CD14-positive monocyte (primary cell): Measurements from ENCODE around the gene YBX2. TPM values are rescaled to one million over a fixed set of nuclear protein-coding genes. Genes with fewer than 3 reads are reported as not detected.

Experiments used
- DNase-seq, 3 donors: peaks; one replicate each; pipeline ENCODE4 v3.0.0-alpha.2; 2011 to 2022
- H2AFZ ChIP-seq: 2 replicates; pipeline ENCODE4 v1.6.0; 2012; ENCODE audit warnings: mild to moderate bottlenecking, low read depth, low read length, inconsistent platforms; ENCODE audit not compliant: insufficient read depth, poor library complexity, severe bottlenecking
- H3K27ac ChIP-seq, 2 donors: 1 replicate in 1 of 2; 2 replicates in 1 of 2; pipeline ENCODE4 v1.5.1; 2012 to 2013; ENCODE audit warnings: low read length in 2 of 2, control low read depth in 1 of 2, inconsistent platforms in 1 of 2, low read depth in 1 of 2, mild to moderate bottlenecking in 1 of 2
- H3K27me3 ChIP-seq, 2 donors: one replicate each; pipeline versions ENCODE4 v1.6.0 to v1.6.1; 2011 to 2013; ENCODE audit warnings: low read length in 2 of 2; ENCODE audit not compliant: control insufficient read depth in 2 of 2, insufficient read depth in 2 of 2
- H3K36me3 ChIP-seq, 2 donors: replicated peaks in 1 of 2; 1 replicate in 1 of 2; 2 replicates in 1 of 2; pipeline versions ENCODE4 v1.5.1 to v1.6.1; 2012 to 2013; ENCODE audit warnings: low read length in 2 of 2, control low read depth in 1 of 2, inconsistent platforms in 1 of 2, mild to moderate bottlenecking in 1 of 2; ENCODE audit not compliant: insufficient read depth in 2 of 2, control insufficient read depth in 1 of 2
- H3K4me1 ChIP-seq, 2 donors: 1 replicate in 1 of 2; 2 replicates in 1 of 2; pipeline versions ENCODE4 v1.5.1 to v1.6.1; 2012 to 2013; ENCODE audit warnings: low read length in 2 of 2, control low read depth in 1 of 2, inconsistent platforms in 1 of 2, mild to moderate bottlenecking in 1 of 2, moderate library complexity in 1 of 2; ENCODE audit not compliant: insufficient read depth in 2 of 2, control insufficient read depth in 1 of 2
- H3K4me2 ChIP-seq: replicated peaks from 2 replicates; pipeline ENCODE3; 2012; ENCODE audit warnings: low read length, moderate library complexity, mild to moderate bottlenecking; ENCODE audit not compliant: poor library complexity, severe bottlenecking; ENCODE audit errors: extremely low read depth
- H3K4me3 ChIP-seq, 3 experiments: fragments of 200-600 bp in 1 of 3; sonication (generic) in 1 of 3; replicated peaks in 1 of 3; 1 replicate in 2 of 3; 2 replicates in 1 of 3; pipeline ENCODE4 v1.5.1; 2011 to 2013; ENCODE audit warnings: low read length in 3 of 3, mild to moderate bottlenecking in 3 of 3, control low read depth in 2 of 3, low read depth in 2 of 3, inconsistent platforms in 1 of 3, moderate library complexity in 1 of 3
- H3K79me2 ChIP-seq: 2 replicates; pipeline ENCODE4 v1.6.0; 2012; ENCODE audit warnings: mild to moderate bottlenecking, control low read depth, inconsistent platforms, low read length, moderate library complexity; ENCODE audit not compliant: insufficient read depth
- H3K9ac ChIP-seq: 2 replicates; pipeline ENCODE4 v1.6.0; 2017; ENCODE audit warnings: low read length, mild to moderate bottlenecking; ENCODE audit not compliant: insufficient read depth, poor library complexity, severe bottlenecking
- H3K9me3 ChIP-seq, 2 donors: replicated peaks in 1 of 2; 1 replicate in 1 of 2; 2 replicates in 1 of 2; pipeline versions ENCODE4 v1.5.1 to v1.6.1; 2012 to 2013; ENCODE audit warnings: low read length in 2 of 2, control low read depth in 1 of 2; ENCODE audit not compliant: control insufficient read depth in 1 of 2, insufficient read depth in 1 of 2
- H4K20me1 ChIP-seq: 2 replicates; pipeline ENCODE4 v1.6.0; 2012; ENCODE audit warnings: mild to moderate bottlenecking, low read length, control low read depth, moderate library complexity; ENCODE audit not compliant: insufficient read depth
- H3K27ac Mint-ChIP-seq, 7 donors: one replicate each; pipeline ENCODE4 v1.8.0; 2020; ENCODE audit warnings: mild to moderate bottlenecking in 7 of 7, mixed read lengths in 7 of 7, moderate library complexity in 6 of 7, inconsistent platforms in 2 of 7
- H3K27me3 Mint-ChIP-seq, 3 donors: one replicate each; pipeline ENCODE4 v1.8.0; 2021 to 2022; ENCODE audit warnings: low read depth in 3 of 3, mild to moderate bottlenecking in 3 of 3, mixed read lengths in 3 of 3, moderate library complexity in 3 of 3, inconsistent platforms in 1 of 3
- H3K36me3 Mint-ChIP-seq, 2 donors: one replicate each; pipeline ENCODE4 v1.8.0; 2020; ENCODE audit warnings: mixed read lengths in 2 of 2, inconsistent platforms in 1 of 2, mild to moderate bottlenecking in 1 of 2
- H3K4me1 Mint-ChIP-seq: one replicate; pipeline ENCODE4 v1.8.0; 2020; ENCODE audit warnings: mild to moderate bottlenecking, mixed read lengths
- H3K4me3 Mint-ChIP-seq, 2 donors: one replicate each; pipeline ENCODE4 v1.8.0; 2020; ENCODE audit warnings: mild to moderate bottlenecking in 2 of 2, mixed read lengths in 2 of 2, moderate library complexity in 1 of 2
- H3K9me3 Mint-ChIP-seq, 7 donors: one replicate each; pipeline ENCODE4 v1.8.0; 2020 to 2022; ENCODE audit warnings: mixed read lengths in 7 of 7, mild to moderate bottlenecking in 6 of 7, moderate library complexity in 6 of 7, inconsistent platforms in 2 of 7
- CTCF ChIP-seq: fragments of 200-600 bp; IDR thresholded peaks from one replicate; pipeline ENCODE4 v1.8.0; 2022; ENCODE audit warnings: antibody characterized with exemption, mild to moderate bottlenecking
- WGBS: methylation state at CpG from one replicate; pipeline ENCODE4 v1.1.5; 2013; ENCODE audit warnings: missing lambda C conversion rate; ENCODE audit not compliant: insufficient coverage; 5-methylcytosine and 5-hydroxymethylcytosine counted together
- intact Hi-C, 2 donors: fragments of 100-400 bp; cut with micrococcal nuclease; formaldehyde crosslinking; loops; one replicate each; pipeline versions ENCODE4 v1.15.0 to v1.15.1; 2023
- polyA plus RNA-seq, 3 donors: library from polyadenylated mRNA; depleted of rRNA in 1 of 3; unstranded in 2 of 3; stranded (reverse) in 1 of 3; fragments of 300-500 nt in 2 of 3; fragments of >200 nt in 1 of 3; fragmentation: Illumina TruSeq in 2 of 3; gene quantifications; 1 replicate in 2 of 3; 2 replicates in 1 of 3; pipeline ENCODE4 v1.2.3, GENCODE V29; 2012 to 2021

YBX2 gene
- polyA plus RNA-seq, 3 donors: not detected

GRCh38 chr17:7326186-7326585 lies 31.7 kb upstream of the YBX2 start:
- Mint-ChIP-seq H3K4me1 (peaks cover 19% of the 10 kb centered on the region), H3K9me3 (no peaks in the 10 kb centered on the region), H3K36me3 (peaks cover 43 to 59% of the 10 kb centered on the region in 2 donors), H3K27me3 (peaks cover 0 to 2% (median 0%) of the 10 kb centered on the region in 3 donors), H3K27ac (no peak overlapping the region), H3K4me3 (no peak overlapping the region)
- peaks cover 48 to 56% of the 10 kb centered on the region in 2 donors for H3K36me3 ChIP-seq
- DNase-seq: no peak
- intact Hi-C loops: loop anchor here in 1 of 2 donors (10.0 kb wide), 1 partner anchor 249 kb away; the partner anchor contains the start of gene CD68
- H2AFZ ChIP-seq: no peak overlapping the region
- no peak overlapping the region for H3K4me3 ChIP-seq
- H3K27me3 ChIP-seq: no peaks in the 10 kb centered on the region
- H4K20me1 ChIP-seq: peaks cover 7% of the 10 kb centered on the region
- H3K4me1 ChIP-seq: peaks cover 24 to 27% of the 10 kb centered on the region in 2 donors
- WGBS: 100% methylated on average over 1 of the region's 11 CpGs
- no peak for TF ChIP-seq CTCF
- H3K9ac ChIP-seq: no peak overlapping the region
- H3K79me2 ChIP-seq: peaks cover 18% of the 10 kb centered on the region
- H3K27ac ChIP-seq: no peak overlapping the region
- no peaks in the 10 kb centered on the region for H3K9me3 ChIP-seq
- H3K4me2 ChIP-seq: no peak overlapping the region

GRCh38 chr17:7325031-7325528 lies 30.6 kb upstream of the YBX2 start:
- Histone ChIP-seq H3K36me3 (peaks cover 59 to 67% of the 10 kb centered on the region in 2 donors), H3K9ac (no peak overlapping the region), H2AFZ (no peak overlapping the region), H3K4me1 (peaks cover 16 to 18% of the 10 kb centered on the region in 2 donors), H3K79me2 (peaks cover 18% of the 10 kb centered on the region), H3K4me3 (no peak overlapping the region), H3K27me3 (no peaks in the 10 kb centered on the region), H3K4me2 (no peak overlapping the region), H4K20me1 (peaks cover 7% of the 10 kb centered on the region), H3K27ac (no peak overlapping the region), H3K9me3 (no peaks in the 10 kb centered on the region)
- Mint-ChIP-seq H3K27ac (peak overlapping the region in 1 of 7 donors; percentile 78), H3K4me3 (no peak overlapping the region), H3K9me3 (no peaks in the 10 kb centered on the region), H3K36me3 (peaks cover 48 to 70% of the 10 kb centered on the region in 2 donors), H3K27me3 (peaks cover 0 to 2% (median 0%) of the 10 kb centered on the region in 3 donors), H3K4me1 (peaks cover 16% of the 10 kb centered on the region)
- 96% methylated on average over 8 of the region's 19 CpGs for WGBS
- DNase-seq: no peak
- TF ChIP-seq CTCF: no peak
- intact Hi-C loops: loop anchor here in 1 of 2 donors (10.0 kb wide), 1 partner anchor 250 kb away; the partner anchor contains the start of gene CD68
